H1 (cell line): ENCODE data around the gene EFCAB8. TPM values are rescaled to one million over a fixed set of nuclear protein-coding genes. Genes with fewer than 3 reads are reported as not detected.

Source experiments
- CHD7 ChIP-seq: fragments of 300-600 bp; sonication (generic); IDR thresholded peaks from 2 replicates; pipeline ENCODE4 v1.7.1; 2012; ENCODE audit warnings: low read length, moderate library complexity, mild to moderate bottlenecking, inconsistent platforms; ENCODE audit not compliant: insufficient replicate concordance
- JUN ChIP-seq: IDR thresholded peaks from 2 replicates; pipeline ENCODE4 v1.6.1; 2011; ENCODE audit warnings: low read depth, mild to moderate bottlenecking, improper control_type of control experiment, low read length
- TEAD4 ChIP-seq: IDR thresholded peaks from 2 replicates; pipeline ENCODE4 v1.6.1; 2012; ENCODE audit warnings: low read depth, low read length, inconsistent platforms, mixed read lengths
- polyA plus RNA-seq, 7 experiments: library from polyadenylated mRNA; depleted of rRNA in 3 of 7; stranded (reverse) in 5 of 7; unstranded in 2 of 7; fragments of >200 nt in 5 of 7; fragments of 200-250 nt in 2 of 7; gene quantifications; 1 replicate in 5 of 7; 2 replicates in 1 of 7; 4 replicates in 1 of 7; pipeline versions ENCODE4 v1.2.1 to v1.2.3, GENCODE V29; 2011 to 2013; ENCODE audit warnings: missing spikeins in 2 of 7, mixed read lengths in 2 of 7
- total RNA-seq: library from RNA; stranded (reverse); fragmentation: NEBNext Ultra II Directional; extraction: Animal tissue kit (Norgen Biotek cat#: 25700); gene quantifications from 2 replicates; pipeline ENCODE4 v1.2.1, GENCODE V29; 2021

Gene EFCAB8
- total and polyA plus RNA-seq, 2 of the 8 experiments (the other 6 are each of a cell fraction or from before 2014, with no cell fraction given), result 0.06 to 0.20 TPM

GRCh38 chr20:32990426-32990825, 131.7 kb downstream of the EFCAB8 start (continued):
- TF ChIP-seq CHD7 (no peak), JUN (no peak), TEAD4 (no peak)
